Umbilical cord (tissue), 2 donors: Measurements from ENCODE around the gene GAL3ST2. TPM values are rescaled to one million over a fixed set of nuclear protein-coding genes. Genes with fewer than 3 reads are reported as not detected.

Experiments used
- DNase-seq: peaks from one replicate; pipeline ENCODE4 v3.0.0-alpha.2; 2015; ENCODE audit warnings: low spot score
- total RNA-seq: library from RNA; depleted of rRNA; stranded (reverse); fragments of >200 nt; gene quantifications from one replicate; pipeline ENCODE4 v1.2.3, GENCODE V29; 2014; ENCODE audit warnings: low replicate concordance; ENCODE audit not compliant: insufficient read depth

GAL3ST2 gene
- total RNA-seq, 1 donor from 2014 or later = 2.2 TPM

- DNase-seq = no peak
These were observed 66.9 kb downstream of the GAL3ST2 start for GRCh38 chr2:241843321-241844065.

- DNase-seq = peak; percentile 73
These were observed 67.6 kb downstream of the GAL3ST2 start for GRCh38 chr2:241844066-241844728.

GRCh38 chr2:241844831-241845578, 68.4 kb downstream of the GAL3ST2 start:
- DNase-seq = no peak

- no peak for DNase-seq
These were observed 69.8 kb downstream of the GAL3ST2 start for GRCh38 chr2:241846406-241846805.

- no peak for DNase-seq
These were observed 72.4 kb downstream of the GAL3ST2 start for GRCh38 chr2:241848761-241849615.

GRCh38 chr2:241849616-241850543, 73.3 kb downstream of the GAL3ST2 start:
- DNase-seq = no peak

GRCh38 chr2:241850544-241851324, 74.1 kb downstream of the GAL3ST2 start:
- DNase-seq = no peak

GRCh38 chr2:241851325-241852115, 74.9 kb downstream of the GAL3ST2 start:
- no peak for DNase-seq

- DNase-seq = no peak
These were observed 75.7 kb downstream of the GAL3ST2 start for GRCh38 chr2:241852116-241852980.

- DNase-seq = no peak
These were observed 76.5 kb downstream of the GAL3ST2 start for GRCh38 chr2:241852981-241853631.

Other genes starting within 250 kb of the GAL3ST2 start
- gene BOK, start 218.1 kb upstream of the GAL3ST2 start, total RNA-seq = 37.8 TPM
- gene THAP4, start 139.7 kb upstream of the GAL3ST2 start, total RNA-seq = 21.4 TPM
- gene ATG4B, start 139.1 kb upstream of the GAL3ST2 start, total RNA-seq = 44.8 TPM
- 21.2 TPM for gene DTYMK, start 90.0 kb upstream of the GAL3ST2 start, total RNA-seq
- 22.4 TPM for gene ING5, start 74.8 kb upstream of the GAL3ST2 start, total RNA-seq
- gene D2HGDH, start 42.2 kb upstream of the GAL3ST2 start, total RNA-seq = 8.4 TPM
- 0.72 TPM for gene NEU4, start 32.4 kb downstream of the GAL3ST2 start, total RNA-seq
- gene PDCD1, start 82.1 kb downstream of the GAL3ST2 start, total RNA-seq = not detected
- gene RTP5, start 92.9 kb downstream of the GAL3ST2 start, total RNA-seq = 0.24 TPM